Osteoblast (primary cell): Measurements from ENCODE around the gene BAZ2B. TPM values are rescaled to one million over a fixed set of nuclear protein-coding genes. Genes with fewer than 3 reads are reported as not detected.

Experiments
- DNase-seq: peaks from one replicate; pipeline ENCODE4 v3.0.0; 2011; ENCODE audit warnings: low spot score, mixed read lengths; ENCODE audit not compliant: insufficient read length; ENCODE audit errors: missing footprints
- H2AFZ ChIP-seq: 2 replicates; pipeline ENCODE4 v1.6.0; 2011; ENCODE audit warnings: mild to moderate bottlenecking, low read length
- H3K27ac ChIP-seq: 2 replicates; pipeline ENCODE4 v1.5.1; 2011; ENCODE audit warnings: mild to moderate bottlenecking, low read depth, low read length, moderate library complexity
- H3K27me3 ChIP-seq: 2 replicates; pipeline ENCODE4 v1.6.0; 2012; ENCODE audit warnings: mild to moderate bottlenecking, control low read depth, inconsistent platforms, low read length, moderate library complexity; ENCODE audit not compliant: insufficient read depth
- H3K36me3 ChIP-seq: 2 replicates; pipeline ENCODE4 v1.5.1; 2011; ENCODE audit warnings: mild to moderate bottlenecking, low read length, control low read depth, moderate library complexity; ENCODE audit not compliant: insufficient read depth
- H3K4me1 ChIP-seq: 2 replicates; pipeline ENCODE4 v1.5.1; 2011; ENCODE audit warnings: mild to moderate bottlenecking, low read length, control low read depth, moderate library complexity; ENCODE audit not compliant: insufficient read depth
- H3K4me2 ChIP-seq: 2 replicates; pipeline ENCODE4 v1.6.0; 2011; ENCODE audit warnings: mild to moderate bottlenecking, low read length; ENCODE audit not compliant: insufficient read depth
- H3K4me3 ChIP-seq: fragments of 200-600 bp; sonication (generic); 3 replicates; pipeline ENCODE4 v1.5.1; 2012; ENCODE audit warnings: mild to moderate bottlenecking, low read length, inconsistent platforms; ENCODE audit not compliant: insufficient read depth
- H3K79me2 ChIP-seq: 2 replicates; pipeline ENCODE4 v1.6.0; 2012; ENCODE audit warnings: mild to moderate bottlenecking, low read length, control low read depth, inconsistent platforms; ENCODE audit not compliant: insufficient read depth
- H3K9me3 ChIP-seq: 2 replicates; pipeline ENCODE4 v1.5.1; 2011; ENCODE audit warnings: low read depth, low read length, control low read depth
- H4K20me1 ChIP-seq: 2 replicates; pipeline ENCODE4 v1.6.0; 2012; ENCODE audit warnings: mild to moderate bottlenecking, low read length, control low read depth; ENCODE audit not compliant: insufficient read depth
- CTCF ChIP-seq: IDR thresholded peaks from 2 replicates; pipeline ENCODE4 v1.5.1; 2011; ENCODE audit warnings: mild to moderate bottlenecking, low read depth, low read length, moderate library complexity; ENCODE audit errors: extremely low read depth
- total RNA-seq: library from RNA; depleted of rRNA; stranded (reverse); fragments of >200 nt; gene quantifications from 2 replicates; pipeline ENCODE4 v1.2.3, GENCODE V29; 2012

BAZ2B gene
- total RNA-seq, 1 donor: 59.4 TPM

- Histone ChIP-seq H3K4me3 (no peak overlapping the region), H3K4me1 (no peaks in the 10 kb centered on the region), H3K79me2 (no peaks in the 10 kb centered on the region), H3K36me3 (no peaks in the 10 kb centered on the region), H3K27ac (no peak overlapping the region), H3K9me3 (no peaks in the 10 kb centered on the region), H4K20me1 (no peaks in the 10 kb centered on the region), H2AFZ (no peak overlapping the region), H3K4me2 (no peak overlapping the region), H3K27me3 (no peaks in the 10 kb centered on the region)
- DNase-seq: no peak
- no peak for TF ChIP-seq CTCF
These were observed 89.9 kb downstream of the BAZ2B start for GRCh38 chr2:159526433-159526832.

- Histone ChIP-seq H4K20me1 (no peaks in the 10 kb centered on the region), H3K27ac (no peak overlapping the region), H3K4me2 (no peak overlapping the region), H3K9me3 (no peaks in the 10 kb centered on the region), H3K4me3 (no peak overlapping the region), H3K79me2 (no peaks in the 10 kb centered on the region), H3K27me3 (no peaks in the 10 kb centered on the region), H2AFZ (no peak overlapping the region), H3K4me1 (no peaks in the 10 kb centered on the region), H3K36me3 (no peaks in the 10 kb centered on the region)
- no peak for TF ChIP-seq CTCF
- no peak for DNase-seq
These were observed 91.3 kb downstream of the BAZ2B start for GRCh38 chr2:159525012-159525411.

GRCh38 chr2:159521272-159521671, 95.1 kb downstream of the BAZ2B start:
- no peak overlapping the region for H3K27ac ChIP-seq
- no peak overlapping the region for H3K4me2 ChIP-seq
- H3K36me3 ChIP-seq: no peaks in the 10 kb centered on the region
- H2AFZ ChIP-seq: no peak overlapping the region
- H3K27me3 ChIP-seq: no peaks in the 10 kb centered on the region
- no peak for TF ChIP-seq CTCF
- H3K4me3 ChIP-seq: no peak overlapping the region
- H3K79me2 ChIP-seq: peaks cover 3% of the 10 kb centered on the region
- no peak for DNase-seq
- H4K20me1 ChIP-seq: no peaks in the 10 kb centered on the region
- H3K4me1 ChIP-seq: peaks cover 11% of the 10 kb centered on the region
- H3K9me3 ChIP-seq: no peaks in the 10 kb centered on the region

- H3K79me2 ChIP-seq: peaks cover 6% of the 10 kb centered on the region
- DNase-seq: no peak
- H3K4me2 ChIP-seq: peak overlapping the region; percentile 2
- H3K4me1 ChIP-seq: peaks cover 16% of the 10 kb centered on the region
- TF ChIP-seq CTCF: no peak
- no peaks in the 10 kb centered on the region for H3K27me3 ChIP-seq
- H3K36me3 ChIP-seq: no peaks in the 10 kb centered on the region
- no peak overlapping the region for H3K27ac ChIP-seq
- H2AFZ ChIP-seq: no peak overlapping the region
- no peaks in the 10 kb centered on the region for H4K20me1 ChIP-seq
- no peaks in the 10 kb centered on the region for H3K9me3 ChIP-seq
- H3K4me3 ChIP-seq: no peak overlapping the region
These were observed 97.9 kb downstream of the BAZ2B start for GRCh38 chr2:159518321-159519005.
